Smooth muscle cell (in vitro differentiated cells): ENCODE data around the gene RAC2. TPM values are rescaled to one million over a fixed set of nuclear protein-coding genes. Genes with fewer than 3 reads are reported as not detected.

Source experiments
- DNase-seq: peaks from one replicate; lab custom pipeline; 2025; ENCODE audit not compliant: unreplicated experiment; lab: John Stamatoyannopoulos, UW
- H2AFZ ChIP-seq: fragments of 200-600 bp; sonication (generic); 2 replicates; pipeline ENCODE4 v1.6.0; 2016; ENCODE audit warnings: antibody characterized with exemption, low read depth, mild to moderate bottlenecking
- H3F3A ChIP-seq: fragments of 200-600 bp; sonication (generic); 2 replicates; pipeline ENCODE4 v1.6.0; 2017; ENCODE audit warnings: antibody characterized with exemption, low read depth
- H3K27ac ChIP-seq: fragments of 200-600 bp; sonication (generic); 2 replicates; pipeline ENCODE4 v1.5.1; 2016; ENCODE audit warnings: low read depth, mild to moderate bottlenecking
- H3K27me3 ChIP-seq: fragments of 200-600 bp; sonication (generic); 2 replicates; pipeline ENCODE4 v1.6.1; 2016; ENCODE audit warnings: low read depth, mild to moderate bottlenecking
- H3K36me3 ChIP-seq: fragments of 200-600 bp; sonication (generic); 2 replicates; pipeline ENCODE4 v1.5.1; 2016; ENCODE audit warnings: low read depth
- H3K4me1 ChIP-seq: fragments of 200-600 bp; sonication (generic); 2 replicates; pipeline ENCODE4 v1.5.1; 2016; ENCODE audit warnings: low read depth
- H3K4me2 ChIP-seq: fragments of 200-600 bp; sonication (generic); 2 replicates; pipeline ENCODE4 v1.6.0; 2016; ENCODE audit warnings: mild to moderate bottlenecking
- H3K4me3 ChIP-seq: fragments of 200-600 bp; sonication (generic); 2 replicates; pipeline ENCODE4 v1.5.1; 2016; ENCODE audit warnings: mild to moderate bottlenecking
- H3K79me2 ChIP-seq: fragments of 200-600 bp; sonication (generic); 2 replicates; pipeline ENCODE4 v1.6.0; 2016; ENCODE audit warnings: low read depth, mild to moderate bottlenecking
- H3K9ac ChIP-seq: fragments of 200-600 bp; sonication (generic); 2 replicates; pipeline ENCODE4 v1.6.0; 2016; ENCODE audit warnings: low read depth
- H3K9me3 ChIP-seq: fragments of 200-600 bp; sonication (generic); replicated peaks from 2 replicates; pipeline ENCODE4 v1.5.1; 2016; ENCODE audit warnings: low read depth
- H4K20me1 ChIP-seq: fragments of 200-600 bp; sonication (generic); 2 replicates; pipeline ENCODE4 v1.6.0; 2016; ENCODE audit warnings: low read depth
- WGBS: methylation state at CpG from one replicate; pipeline ENCODE4 v1.1.7; 2016; ENCODE audit warnings: low lambda C conversion rate; 5-methylcytosine and 5-hydroxymethylcytosine counted together
- polyA plus RNA-seq: library from polyadenylated mRNA; unstranded; fragments of >200 nt; fragmentation: Nextera tagmentation; extraction: Ambion mirVana; gene quantifications from 2 replicates; pipeline ENCODE4 v1.2.1, GENCODE V29; 2016
- small RNA-seq: library from RNA; depleted of rRNA; stranded (forward); fragments of <200 nt; gene quantifications from one replicate; pipeline ENCODE3, GENCODE V24; 2014
- total RNA-seq: library from RNA; depleted of rRNA; stranded (reverse); fragments of >200 nt; gene quantifications from 2 replicates; pipeline ENCODE4 v1.2.3, GENCODE V29; 2014
- TF ChIP-seq, protein P1 (sequence below): fragments of 200-600 bp; sonication (generic); IDR thresholded peaks from 2 replicates; pipeline ENCODE4 v1.5.1; 2017; ENCODE audit warnings: borderline replicate concordance, mild to moderate bottlenecking, antibody characterized with exemption; ENCODE audit not compliant: insufficient read depth, poor library complexity, severe bottlenecking

The RAC2 gene
- total and polyA plus RNA-seq, 2 experiments from 2014 or later: 3.6 to 4.0 TPM

DNA sequence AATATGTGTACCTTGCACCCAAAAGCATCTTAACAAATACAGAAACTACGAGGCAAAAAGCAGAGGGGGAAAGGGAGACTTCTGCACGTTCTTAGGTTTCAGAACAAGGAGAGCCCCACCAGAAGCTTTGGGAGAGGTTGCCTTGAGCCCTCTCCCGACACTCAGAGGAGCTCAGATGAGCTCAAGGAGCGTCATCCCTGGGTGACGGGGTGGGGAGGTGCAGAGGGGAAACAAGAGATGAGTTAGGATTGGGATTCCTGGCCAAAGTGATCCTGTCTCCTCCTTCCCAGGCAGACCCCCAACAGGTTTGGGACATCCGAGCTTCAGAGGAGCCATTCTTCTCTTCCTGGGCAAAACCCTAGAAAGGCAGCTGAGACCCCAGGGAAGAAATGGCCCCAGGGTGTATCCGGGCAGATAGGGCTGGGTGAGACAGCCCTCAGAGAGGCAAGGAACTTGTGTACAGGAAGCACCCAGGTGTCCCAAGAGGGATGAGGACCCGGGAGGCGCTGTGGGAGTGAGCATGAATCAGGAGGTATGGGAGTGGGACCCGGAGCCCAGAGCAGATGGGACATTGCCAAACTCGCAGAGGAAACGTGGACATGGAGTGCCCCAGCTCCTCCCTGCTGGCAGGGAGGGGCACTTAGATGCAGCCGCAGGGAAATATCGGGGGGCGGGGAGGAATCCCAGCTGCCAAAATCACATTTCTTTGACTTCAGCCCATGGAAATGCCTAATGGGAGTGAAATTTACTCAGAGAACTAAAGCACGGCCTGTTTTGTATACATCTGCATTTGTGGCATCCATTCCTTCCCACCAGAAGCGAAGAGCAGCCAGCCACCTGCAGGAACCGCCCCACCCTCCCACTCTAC lies 68.4 kb downstream of the RAC2 start:
- Histone ChIP-seq H3K27ac (peak overlapping the region; percentile 75), H3K79me2 (no peaks in the 10 kb centered on the region), H3K9me3 (no peaks in the 10 kb centered on the region), H3K27me3 (no peaks in the 10 kb centered on the region), H3K36me3 (no peaks in the 10 kb centered on the region), H3K9ac (no peak overlapping the region), H2AFZ (no peak overlapping the region), H3F3A (peaks cover 5% of the 10 kb centered on the region), H3K4me1 (peaks cover 32% of the 10 kb centered on the region), H3K4me2 (peak overlapping the region; percentile 74), H4K20me1 (no peaks in the 10 kb centered on the region), H3K4me3 (no peak overlapping the region)
- 90% methylated on average over 18 of the region's 18 CpGs for WGBS
- TF ChIP-seq, protein P1, sequence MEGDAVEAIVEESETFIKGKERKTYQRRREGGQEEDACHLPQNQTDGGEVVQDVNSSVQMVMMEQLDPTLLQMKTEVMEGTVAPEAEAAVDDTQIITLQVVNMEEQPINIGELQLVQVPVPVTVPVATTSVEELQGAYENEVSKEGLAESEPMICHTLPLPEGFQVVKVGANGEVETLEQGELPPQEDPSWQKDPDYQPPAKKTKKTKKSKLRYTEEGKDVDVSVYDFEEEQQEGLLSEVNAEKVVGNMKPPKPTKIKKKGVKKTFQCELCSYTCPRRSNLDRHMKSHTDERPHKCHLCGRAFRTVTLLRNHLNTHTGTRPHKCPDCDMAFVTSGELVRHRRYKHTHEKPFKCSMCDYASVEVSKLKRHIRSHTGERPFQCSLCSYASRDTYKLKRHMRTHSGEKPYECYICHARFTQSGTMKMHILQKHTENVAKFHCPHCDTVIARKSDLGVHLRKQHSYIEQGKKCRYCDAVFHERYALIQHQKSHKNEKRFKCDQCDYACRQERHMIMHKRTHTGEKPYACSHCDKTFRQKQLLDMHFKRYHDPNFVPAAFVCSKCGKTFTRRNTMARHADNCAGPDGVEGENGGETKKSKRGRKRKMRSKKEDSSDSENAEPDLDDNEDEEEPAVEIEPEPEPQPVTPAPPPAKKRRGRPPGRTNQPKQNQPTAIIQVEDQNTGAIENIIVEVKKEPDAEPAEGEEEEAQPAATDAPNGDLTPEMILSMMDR: no peak
- no peak for DNase-seq

Small RNA genes within 50 kb of the gene (small RNA-seq; reads per million reads assigned to genes)
- not detected for gene Z82188.1

Other genes starting within 250 kb of the RAC2 start
- gene TST, start 224.8 kb downstream of the RAC2 start, total RNA-seq: 10.4 and 19.9 TPM in 2 replicates
- gene TST, start 224.8 kb downstream of the RAC2 start, polyA plus RNA-seq: 15.0 and 17.5 TPM in 2 replicates
- 49.9 and 55.3 TPM in 2 replicates for gene MPST, start 224.5 kb downstream of the RAC2 start, total RNA-seq
- 105 and 119 TPM in 2 replicates for gene MPST, start 224.5 kb downstream of the RAC2 start, polyA plus RNA-seq
- gene KCTD17, start 192.5 kb downstream of the RAC2 start, total RNA-seq: 8.2 and 20.0 TPM in 2 replicates
- gene KCTD17, start 192.5 kb downstream of the RAC2 start, polyA plus RNA-seq: 31.8 and 36.9 TPM in 2 replicates
- gene TMPRSS6, start 134.6 kb downstream of the RAC2 start, total RNA-seq: not detected in 2 replicates
- gene TMPRSS6, start 134.6 kb downstream of the RAC2 start, polyA plus RNA-seq: 0.69 TPM in 1 of 2 replicates, not detected in the other
- 0.76 and 1.1 TPM in 2 replicates for gene IL2RB, start 94.4 kb downstream of the RAC2 start, total RNA-seq
- gene IL2RB, start 94.4 kb downstream of the RAC2 start, polyA plus RNA-seq: 3.6 and 3.8 TPM in 2 replicates
- 11.8 and 14.3 TPM in 2 replicates for gene C1QTNF6, start 56.0 kb downstream of the RAC2 start, total RNA-seq
- gene C1QTNF6, start 56.0 kb downstream of the RAC2 start, polyA plus RNA-seq: 26.8 and 33.6 TPM in 2 replicates
- not detected in 2 replicates for gene SSTR3, start 31.8 kb downstream of the RAC2 start, total RNA-seq
- gene SSTR3, start 31.8 kb downstream of the RAC2 start, polyA plus RNA-seq: not detected in 2 replicates
- gene CYTH4, start 38.2 kb upstream of the RAC2 start, total RNA-seq: not detected in 2 replicates
- not detected in 2 replicates for gene CYTH4, start 38.2 kb upstream of the RAC2 start, polyA plus RNA-seq
- gene ELFN2, start 183.2 kb upstream of the RAC2 start, total RNA-seq: 0.67 and 1.3 TPM in 2 replicates
- gene ELFN2, start 183.2 kb upstream of the RAC2 start, polyA plus RNA-seq: 0.39 and 0.63 TPM in 2 replicates
- gene MFNG, start 242.1 kb upstream of the RAC2 start, total RNA-seq: not detected in 2 replicates
- gene MFNG, start 242.1 kb upstream of the RAC2 start, polyA plus RNA-seq: 0.40 and 1.2 TPM in 2 replicates